HepG2 (cell line): ENCODE measurements around the gene SURF1.

Experiments used
- KAT2B ChIP-seq: fragments of 150-350 bp; IDR thresholded peaks from 2 replicates; pipeline ENCODE4 v1.6.1; 2014; ENCODE audit warnings: low read depth, low read length, borderline replicate concordance
- NFATC3 ChIP-seq: sonication (generic); formaldehyde crosslinking; IDR thresholded peaks from 2 replicates; pipeline ENCODE4 v1.5.1; 2020; ENCODE audit warnings: mild to moderate bottlenecking, missing genetic modification reagents
- NFRKB ChIP-seq: fragments of 450-650 bp; IDR thresholded peaks from 2 replicates; pipeline ENCODE4 v1.6.1; 2017
- REPIN1 ChIP-seq: sonication (generic); formaldehyde crosslinking; IDR thresholded peaks from 2 replicates; pipeline ENCODE4 v1.8.0; 2022; ENCODE audit warnings: missing genetic modification reagents, low read depth, mild to moderate bottlenecking, borderline replicate concordance
- YEATS4 ChIP-seq: sonication (generic); formaldehyde crosslinking; IDR thresholded peaks from 2 replicates; pipeline ENCODE4 v1.4.0; 2020; ENCODE audit warnings: missing genetic modification reagents, borderline replicate concordance
- ZNF431 ChIP-seq: sonication (generic); formaldehyde crosslinking; IDR thresholded peaks from 2 replicates; pipeline ENCODE4 v1.9.0; 2022; ENCODE audit warnings: missing genetic modification reagents, low read depth, mild to moderate bottlenecking, borderline replicate concordance
- TF ChIP-seq, protein P1 (sequence below): sonication (generic); formaldehyde crosslinking; IDR thresholded peaks from 2 replicates; pipeline ENCODE4 v1.5.0; 2020; ENCODE audit warnings: mild to moderate bottlenecking, missing genetic modification reagents, moderate library complexity
- TF ChIP-seq, protein P2 (sequence below): sonication (generic); IDR thresholded peaks from 2 replicates; pipeline ENCODE4 v1.6.1; 2016; ENCODE audit warnings: low read depth, borderline replicate concordance

DNA sequence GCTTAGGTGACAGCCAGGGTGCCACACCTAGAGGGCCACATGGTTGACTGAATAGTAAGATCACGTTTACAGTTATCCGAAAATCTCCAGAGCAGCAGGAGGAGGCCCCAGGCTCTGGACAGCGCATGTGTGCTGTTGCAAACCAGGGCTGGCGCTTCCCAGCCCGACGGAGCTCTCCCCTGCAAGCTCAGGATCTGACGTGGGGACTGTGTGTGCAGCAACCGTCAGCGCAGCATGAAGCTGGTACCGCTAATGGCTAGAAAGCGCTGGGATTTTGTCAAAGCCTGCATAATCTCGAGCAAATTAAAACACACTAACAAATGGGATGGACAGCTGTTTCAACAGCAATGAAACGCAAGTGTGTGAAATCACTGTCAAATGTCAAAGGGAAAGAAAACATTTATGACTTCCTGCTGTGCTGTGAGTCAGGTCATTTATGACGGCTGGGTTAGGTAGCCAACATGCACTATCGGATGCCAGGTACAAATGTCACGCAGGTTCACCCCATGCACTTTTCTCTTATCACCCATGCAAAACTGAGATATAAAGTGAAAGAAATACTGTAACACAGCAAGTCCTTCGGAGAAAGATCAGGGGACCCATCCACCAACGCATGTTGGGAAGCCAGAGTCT lies 12.1 kb upstream of the SURF1 start:
- no peak for TF ChIP-seq YEATS4
- no peak for TF ChIP-seq NFRKB
- TF ChIP-seq NFATC3, result no peak
- TF ChIP-seq, protein P1, sequence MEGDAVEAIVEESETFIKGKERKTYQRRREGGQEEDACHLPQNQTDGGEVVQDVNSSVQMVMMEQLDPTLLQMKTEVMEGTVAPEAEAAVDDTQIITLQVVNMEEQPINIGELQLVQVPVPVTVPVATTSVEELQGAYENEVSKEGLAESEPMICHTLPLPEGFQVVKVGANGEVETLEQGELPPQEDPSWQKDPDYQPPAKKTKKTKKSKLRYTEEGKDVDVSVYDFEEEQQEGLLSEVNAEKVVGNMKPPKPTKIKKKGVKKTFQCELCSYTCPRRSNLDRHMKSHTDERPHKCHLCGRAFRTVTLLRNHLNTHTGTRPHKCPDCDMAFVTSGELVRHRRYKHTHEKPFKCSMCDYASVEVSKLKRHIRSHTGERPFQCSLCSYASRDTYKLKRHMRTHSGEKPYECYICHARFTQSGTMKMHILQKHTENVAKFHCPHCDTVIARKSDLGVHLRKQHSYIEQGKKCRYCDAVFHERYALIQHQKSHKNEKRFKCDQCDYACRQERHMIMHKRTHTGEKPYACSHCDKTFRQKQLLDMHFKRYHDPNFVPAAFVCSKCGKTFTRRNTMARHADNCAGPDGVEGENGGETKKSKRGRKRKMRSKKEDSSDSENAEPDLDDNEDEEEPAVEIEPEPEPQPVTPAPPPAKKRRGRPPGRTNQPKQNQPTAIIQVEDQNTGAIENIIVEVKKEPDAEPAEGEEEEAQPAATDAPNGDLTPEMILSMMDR (CRISPR knock-in tag), result no peak
- TF ChIP-seq, protein P2, sequence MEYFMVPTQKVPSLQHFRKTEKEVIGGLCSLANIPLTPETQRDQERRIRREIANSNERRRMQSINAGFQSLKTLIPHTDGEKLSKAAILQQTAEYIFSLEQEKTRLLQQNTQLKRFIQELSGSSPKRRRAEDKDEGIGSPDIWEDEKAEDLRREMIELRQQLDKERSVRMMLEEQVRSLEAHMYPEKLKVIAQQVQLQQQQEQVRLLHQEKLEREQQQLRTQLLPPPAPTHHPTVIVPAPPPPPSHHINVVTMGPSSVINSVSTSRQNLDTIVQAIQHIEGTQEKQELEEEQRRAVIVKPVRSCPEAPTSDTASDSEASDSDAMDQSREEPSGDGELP, result no peak
- TF ChIP-seq KAT2B, result no peak
- no peak for TF ChIP-seq ZNF431 (CRISPR knock-in tag)
- no peak for TF ChIP-seq REPIN1 (CRISPR knock-in tag)
